Measurements from ENCODE around the gene GPR132. TPM values are rescaled to one million over a fixed set of nuclear protein-coding genes. Genes with fewer than 3 reads are reported as not detected.
A peak's percentile ranks its signal among the peaks of the same experiment; 100 is the strongest.

Gene GPR132
- total and polyA plus RNA-seq, 9 of the 15 experiments (the other 6 are each of a cell fraction or from before 2014, with no cell fraction given): 0.01 to 1.1 (median 0.25) TPM; not detected in 1

DNA sequence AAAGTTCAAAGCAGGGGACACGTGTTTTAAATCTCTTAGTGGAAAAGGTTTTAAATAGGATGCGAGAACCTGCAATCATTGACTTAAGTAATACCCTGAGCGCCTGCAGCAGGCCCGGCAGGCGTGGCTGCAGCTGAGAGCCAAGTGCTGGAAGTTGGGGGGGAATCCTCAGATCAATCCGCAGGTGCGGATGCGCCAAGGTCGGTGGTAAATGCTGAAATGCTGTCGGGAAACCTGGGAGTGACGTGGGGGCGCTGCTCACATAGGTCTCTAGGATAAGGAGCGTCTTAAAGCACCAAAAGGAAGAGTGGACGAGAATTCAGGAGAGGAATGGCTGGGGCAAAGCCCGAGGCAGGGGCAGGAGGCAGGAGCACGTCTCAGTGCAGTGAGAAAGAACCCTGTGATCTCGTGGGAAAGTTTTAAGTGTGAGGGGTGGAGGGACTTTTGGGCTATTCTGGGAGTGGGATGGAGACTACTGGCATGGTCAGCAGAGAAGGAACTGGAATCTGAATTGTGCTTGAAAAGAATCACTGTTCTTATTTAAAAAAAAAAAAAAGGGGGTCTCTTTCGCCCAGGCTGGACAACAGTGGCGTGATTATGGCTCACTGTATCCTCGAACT is 43.5 kb downstream of the GPR132 start (continued):
- TF ChIP-seq, protein P1, sequence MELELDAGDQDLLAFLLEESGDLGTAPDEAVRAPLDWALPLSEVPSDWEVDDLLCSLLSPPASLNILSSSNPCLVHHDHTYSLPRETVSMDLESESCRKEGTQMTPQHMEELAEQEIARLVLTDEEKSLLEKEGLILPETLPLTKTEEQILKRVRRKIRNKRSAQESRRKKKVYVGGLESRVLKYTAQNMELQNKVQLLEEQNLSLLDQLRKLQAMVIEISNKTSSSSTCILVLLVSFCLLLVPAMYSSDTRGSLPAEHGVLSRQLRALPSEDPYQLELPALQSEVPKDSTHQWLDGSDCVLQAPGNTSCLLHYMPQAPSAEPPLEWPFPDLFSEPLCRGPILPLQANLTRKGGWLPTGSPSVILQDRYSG (tag; conservative IDR thresholded peaks at IDR 0.05; ENCODE audit: low read depth): no peak
- no peak for TF ChIP-seq ZNF354B (CRISPR knock-in tag; IDR thresholded peaks at IDR 0.05)
- TF ChIP-seq SAFB2 (IDR thresholded peaks at IDR 0.05; ENCODE audit: borderline replicate concordance, low read depth, low read length, severe bottlenecking): no peak
- TF ChIP-seq, protein P2, sequence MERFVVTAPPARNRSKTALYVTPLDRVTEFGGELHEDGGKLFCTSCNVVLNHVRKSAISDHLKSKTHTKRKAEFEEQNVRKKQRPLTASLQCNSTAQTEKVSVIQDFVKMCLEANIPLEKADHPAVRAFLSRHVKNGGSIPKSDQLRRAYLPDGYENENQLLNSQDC (CRISPR knock-in tag; IDR thresholded peaks at IDR 0.05): no peak
- TF ChIP-seq ETV6 (IDR thresholded peaks at IDR 0.05; ENCODE audit: borderline replicate concordance in 1 of 2, low read depth in 2 of 2, low read length in 1 of 2): no peak
- no peak for TF ChIP-seq ETV6 (CRISPR knock-in tag; IDR thresholded peaks at IDR 0.05; ENCODE audit: borderline replicate concordance)
- no peak for TF ChIP-seq NCOA4 (IDR thresholded peaks at IDR 0.05; ENCODE audit: partially characterized antibody)
- TF ChIP-seq ARNT (IDR thresholded peaks at IDR 0.05): peak in 1 of 2 experiments; percentile 34; a peak in 1 of 4 replicates
- 0 out of 4 replicates have a peak, but pooled peaks of 1 of the 2 experiments have one; percentile 30 for TF ChIP-seq MAZ (CRISPR knock-in tag; conservative IDR thresholded peaks at IDR 0.05 in 1 of 2, IDR thresholded peaks at IDR 0.05 in 1 of 2)
- TF ChIP-seq MTA1 (IDR thresholded peaks at IDR 0.05; ENCODE audit: borderline replicate concordance): 0 out of 2 replicates have a peak, but pooled peaks have one; percentile 15
- TF ChIP-seq ILK (tag; IDR thresholded peaks at IDR 0.05; ENCODE audit: borderline replicate concordance, low read depth): no peak
- TF ChIP-seq ZNF764 (CRISPR knock-in tag; IDR thresholded peaks at IDR 0.05; ENCODE audit: low read depth): no peak
- no peak for TF ChIP-seq ZZZ3 (IDR thresholded peaks at IDR 0.05)
- TF ChIP-seq, protein P3, sequence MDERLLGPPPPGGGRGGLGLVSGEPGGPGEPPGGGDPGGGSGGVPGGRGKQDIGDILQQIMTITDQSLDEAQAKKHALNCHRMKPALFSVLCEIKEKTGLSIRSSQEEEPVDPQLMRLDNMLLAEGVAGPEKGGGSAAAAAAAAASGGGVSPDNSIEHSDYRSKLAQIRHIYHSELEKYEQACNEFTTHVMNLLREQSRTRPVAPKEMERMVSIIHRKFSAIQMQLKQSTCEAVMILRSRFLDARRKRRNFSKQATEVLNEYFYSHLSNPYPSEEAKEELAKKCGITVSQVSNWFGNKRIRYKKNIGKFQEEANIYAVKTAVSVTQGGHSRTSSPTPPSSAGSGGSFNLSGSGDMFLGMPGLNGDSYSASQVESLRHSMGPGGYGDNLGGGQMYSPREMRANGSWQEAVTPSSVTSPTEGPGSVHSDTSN (CRISPR knock-in tag; IDR thresholded peaks at IDR 0.05; ENCODE audit: low read depth): no peak
- TF ChIP-seq, protein P3 (tag; conservative IDR thresholded peaks at IDR 0.05; ENCODE audit: low read depth): no peak
- TF ChIP-seq NCOA6 (IDR thresholded peaks at IDR 0.05): no peak
- no peak for TF ChIP-seq NCOR1 (IDR thresholded peaks at IDR 0.05)
- TF ChIP-seq PTTG1 (tag; IDR thresholded peaks at IDR 0.05; ENCODE audit: low read depth): no peak
- no peak for TF ChIP-seq ZNF23 (CRISPR knock-in tag; IDR thresholded peaks at IDR 0.05)
- no peak for TF ChIP-seq PTBP1 (IDR thresholded peaks at IDR 0.05; ENCODE audit: low read depth, low read length)
- TF ChIP-seq SUPT5H (IDR thresholded peaks at IDR 0.05): no peak
- no peak for TF ChIP-seq RBBP5 (IDR thresholded peaks at IDR 0.05; ENCODE audit: borderline replicate concordance, insufficient read depth, low read length, poor library complexity, severe bottlenecking)
- TF ChIP-seq ZNF41 (CRISPR knock-in tag; conservative IDR thresholded peaks at IDR 0.05): no peak
- TF ChIP-seq, protein P4, sequence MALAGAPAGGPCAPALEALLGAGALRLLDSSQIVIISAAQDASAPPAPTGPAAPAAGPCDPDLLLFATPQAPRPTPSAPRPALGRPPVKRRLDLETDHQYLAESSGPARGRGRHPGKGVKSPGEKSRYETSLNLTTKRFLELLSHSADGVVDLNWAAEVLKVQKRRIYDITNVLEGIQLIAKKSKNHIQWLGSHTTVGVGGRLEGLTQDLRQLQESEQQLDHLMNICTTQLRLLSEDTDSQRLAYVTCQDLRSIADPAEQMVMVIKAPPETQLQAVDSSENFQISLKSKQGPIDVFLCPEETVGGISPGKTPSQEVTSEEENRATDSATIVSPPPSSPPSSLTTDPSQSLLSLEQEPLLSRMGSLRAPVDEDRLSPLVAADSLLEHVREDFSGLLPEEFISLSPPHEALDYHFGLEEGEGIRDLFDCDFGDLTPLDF (CRISPR knock-in tag; IDR thresholded peaks at IDR 0.05): no peak
- no peak for TF ChIP-seq DPF2 (IDR thresholded peaks at IDR 0.05)

Data from K562 (cell line).